Measurements from ENCODE around the gene FMOD.
"Not testable (repeated sequence)": the region's sequence is repeated elsewhere in the genome, so short reads cannot be mapped to it uniquely, and the experiment has no call there.

Gene FMOD

GRCh38 chr1:203302456-203302855 is 48.5 kb downstream of the FMOD start:
- POLR2A ChIA-PET: no interaction called here
- CTCF ChIA-PET: interaction anchor here (1.1 to 1.6 kb wide), 2 partner anchors 28 to 29 kb away, joined by 3 to 4 read pairs; no protein-coding TSS in a partner anchor
- no peak for DNase-seq (ENCODE audit: extremely low spot score)
- no peak for TF ChIP-seq CTCF (IDR thresholded peaks at IDR 0.05; ENCODE audit: control extremely low read depth, extremely low read depth, low read depth, missing control alignments)

DNA sequence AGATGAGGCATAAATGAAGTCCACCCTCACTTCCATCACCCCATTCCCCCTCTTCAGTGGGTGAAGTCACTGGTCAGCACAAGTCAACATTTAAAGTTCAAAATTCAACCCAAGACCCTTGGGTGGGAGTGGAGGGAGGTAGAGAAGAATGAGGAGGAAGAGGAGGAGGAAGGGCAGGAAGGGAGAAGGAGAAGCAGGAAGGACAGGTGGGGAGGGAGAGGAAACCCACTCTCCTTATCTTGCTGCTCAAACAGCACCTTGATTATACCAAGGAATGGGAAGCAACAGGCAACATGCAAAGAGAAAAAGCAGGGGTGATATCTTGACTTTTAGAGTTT is 49.6 kb downstream of the FMOD start:
- ChIA-PET CTCF (interaction anchor here (1.1 to 3.5 kb wide), 5 partner anchors 25 to 33 kb away, joined by 3 to 36 read pairs (median 4); no protein-coding TSS in a partner anchor), POLR2A (interaction anchor here (0.6 kb wide), 1 partner anchor 25 kb away, joined by 6 read pairs; no protein-coding TSS in a partner anchor)
- no peak for DNase-seq (ENCODE audit: extremely low spot score)
- TF ChIP-seq CTCF (IDR thresholded peaks at IDR 0.05; ENCODE audit: control extremely low read depth, extremely low read depth, low read depth, missing control alignments): no peak

DNA sequence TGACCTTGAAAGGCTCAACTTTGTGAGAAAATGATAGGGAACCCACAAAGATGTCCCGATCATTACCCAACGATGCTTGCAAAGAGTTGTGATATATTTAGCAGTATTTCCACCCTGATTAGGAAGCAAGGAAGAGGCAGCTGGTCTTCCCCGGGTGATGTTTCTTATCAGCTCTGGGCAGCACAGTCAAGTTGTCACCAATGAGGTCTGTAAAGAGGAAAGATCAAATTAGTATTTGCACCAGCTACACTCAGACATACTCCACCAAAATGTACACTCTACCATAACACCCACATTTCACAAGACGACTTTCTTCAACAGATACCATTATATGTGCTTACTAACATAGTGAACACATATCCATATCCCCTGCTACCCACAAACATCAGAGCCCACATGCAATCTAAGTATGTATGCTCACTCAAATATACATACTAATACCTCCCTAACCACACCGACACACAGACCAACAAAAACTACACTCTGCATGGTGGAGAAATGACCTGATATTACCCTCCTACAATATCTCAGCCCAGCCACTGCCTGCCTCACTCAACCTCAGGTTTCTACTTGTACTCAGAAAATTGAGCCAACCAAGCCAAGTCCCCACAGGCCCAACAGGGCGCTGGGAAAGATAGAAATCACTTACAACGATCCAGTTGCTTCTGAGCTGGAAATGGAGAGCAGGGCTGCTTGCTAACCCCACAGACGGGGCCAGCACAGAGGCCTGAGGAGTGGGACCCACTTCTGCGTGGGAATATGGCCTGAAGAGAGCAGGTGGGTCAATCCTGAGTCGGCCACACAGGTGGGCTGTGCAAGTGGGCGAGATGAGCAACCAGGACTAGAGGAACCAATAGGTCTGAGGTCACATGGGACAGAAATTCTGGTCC is 50.2 kb downstream of the FMOD start:
- POLR2A ChIA-PET: interaction anchor here (0.8 to 3.0 kb wide), 4 partner anchors 8 to 26 kb away, joined by 3 to 15 read pairs (median 8); no protein-coding TSS in a partner anchor
- CTCF ChIA-PET: interaction anchor here (1.0 to 3.5 kb wide), 10 partner anchors 10 to 262 kb away, joined by 4 to 36 read pairs (median 6); no protein-coding TSS in a partner anchor
- no peak for TF ChIP-seq CTCF (IDR thresholded peaks at IDR 0.05; ENCODE audit: control extremely low read depth, extremely low read depth, low read depth, missing control alignments)
- no peak for DNase-seq (ENCODE audit: extremely low spot score)

DNA sequence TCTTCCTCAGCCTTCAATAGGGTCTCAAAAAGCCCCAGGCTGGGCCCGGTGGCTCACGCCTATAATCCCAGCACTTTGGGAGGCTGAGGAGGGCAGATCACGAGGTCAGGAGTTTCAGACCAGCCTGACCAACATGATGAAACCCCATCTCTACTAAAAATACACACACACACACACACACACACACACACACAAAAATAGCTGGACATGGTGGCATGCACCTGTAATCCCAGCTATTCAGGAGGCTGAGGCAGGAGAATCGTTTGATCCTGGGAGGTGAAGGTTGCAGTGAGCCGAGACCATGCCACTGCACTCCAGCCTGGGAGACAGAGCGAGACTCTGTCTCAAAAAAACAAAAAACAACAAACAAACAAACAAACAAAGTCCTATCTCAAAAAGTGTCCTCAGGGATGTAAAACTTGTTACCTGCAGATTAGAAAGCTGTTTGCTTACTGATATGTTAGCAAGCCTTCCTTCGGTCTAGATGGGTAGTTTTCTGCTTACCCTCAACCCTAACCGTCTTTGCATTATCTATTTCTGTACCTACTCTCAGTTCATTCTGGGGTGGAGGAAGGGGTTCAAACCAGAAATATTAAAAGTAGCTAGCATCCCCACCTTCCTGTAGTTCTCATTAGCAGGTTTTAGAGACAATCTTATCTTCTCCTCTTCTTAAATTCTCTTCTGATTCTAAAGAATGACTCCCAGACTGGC is 51.0 kb downstream of the FMOD start:
- DNase-seq (ENCODE audit: extremely low spot score): not testable (repeated sequence)
- ChIA-PET POLR2A (interaction anchor here (0.8 to 3.0 kb wide), 5 partner anchors 9 to 25 kb away, joined by 3 to 15 read pairs (median 4); no protein-coding TSS in a partner anchor), CTCF (interaction anchor here (0.8 to 3.5 kb wide), 15 partner anchors 9 to 261 kb away, joined by 3 to 36 read pairs (median 6); no protein-coding TSS in a partner anchor)

GRCh38 chr1:203299169-203299568 is 51.8 kb downstream of the FMOD start:
- TF ChIP-seq CTCF (IDR thresholded peaks at IDR 0.05; ENCODE audit: control extremely low read depth, extremely low read depth, low read depth, missing control alignments): no peak
- POLR2A ChIA-PET: interaction anchor here (1.3 to 3.0 kb wide), 3 partner anchors 9 to 26 kb away, joined by 3 to 15 read pairs (median 13); no protein-coding TSS in a partner anchor
- CTCF ChIA-PET: interaction anchor here (0.8 to 3.5 kb wide), 15 partner anchors 8 to 188 kb away, joined by 3 to 36 read pairs (median 6); no protein-coding TSS in a partner anchor
- no peak for DNase-seq (ENCODE audit: extremely low spot score)

- CTCF ChIA-PET: interaction anchor here (1.8 to 23.0 kb wide), 5 partner anchors 11 to 43 kb away, joined by 6 to 291 read pairs (median 27); no protein-coding TSS in a partner anchor
- POLR2A ChIA-PET: interaction anchor here (2.5 kb wide), 1 partner anchor 9 kb away, joined by 8 read pairs; the partner anchor contains the start of gene BTG2
- TF ChIP-seq CTCF (IDR thresholded peaks at IDR 0.05; ENCODE audit: control extremely low read depth, extremely low read depth, low read depth, missing control alignments): no peak
- DNase-seq (ENCODE audit: extremely low spot score): no peak
Measured at GRCh38 chr1:203296460-203297073, 54.4 kb downstream of the FMOD start.
